ENCODE measurements around the gene RAMACL.

The RAMACL gene

DNA sequence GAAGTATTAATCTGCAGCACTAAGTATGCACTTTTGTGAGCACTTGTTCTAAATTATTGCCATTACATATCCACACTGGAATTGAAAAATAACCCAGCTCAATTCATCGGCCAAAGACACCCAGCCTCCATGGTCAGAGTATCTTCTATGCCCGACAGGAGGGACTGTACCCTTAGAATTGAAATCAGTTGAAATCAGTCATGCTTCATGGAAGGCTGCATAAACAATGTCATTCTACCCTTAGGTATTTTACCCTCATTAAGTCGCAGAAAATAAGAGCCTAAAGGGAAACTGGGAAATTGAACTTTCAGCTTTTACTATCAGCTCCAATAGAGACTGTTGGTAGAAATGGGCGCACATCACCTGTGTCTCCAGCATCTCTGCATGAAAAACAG, 2.9 kb upstream of the RAMACL start:
- no peak overlapping the region for H3K27ac ChIP-seq (ENCODE audit: insufficient read depth in 1 of 2, low read depth in 1 of 2, low read length in 2 of 2, poor library complexity in 1 of 2, severe bottlenecking in 2 of 2)
- ChIA-PET POLR2A (interaction anchor here (1.4 kb wide), 1 partner anchor 8 kb away, joined by 4 read pairs; no protein-coding TSS in a partner anchor), CTCF (interaction anchor here (1.3 kb wide), 2 partner anchors 17 to 150 kb away, joined by 4 read pairs; no protein-coding TSS in a partner anchor)

DNA sequence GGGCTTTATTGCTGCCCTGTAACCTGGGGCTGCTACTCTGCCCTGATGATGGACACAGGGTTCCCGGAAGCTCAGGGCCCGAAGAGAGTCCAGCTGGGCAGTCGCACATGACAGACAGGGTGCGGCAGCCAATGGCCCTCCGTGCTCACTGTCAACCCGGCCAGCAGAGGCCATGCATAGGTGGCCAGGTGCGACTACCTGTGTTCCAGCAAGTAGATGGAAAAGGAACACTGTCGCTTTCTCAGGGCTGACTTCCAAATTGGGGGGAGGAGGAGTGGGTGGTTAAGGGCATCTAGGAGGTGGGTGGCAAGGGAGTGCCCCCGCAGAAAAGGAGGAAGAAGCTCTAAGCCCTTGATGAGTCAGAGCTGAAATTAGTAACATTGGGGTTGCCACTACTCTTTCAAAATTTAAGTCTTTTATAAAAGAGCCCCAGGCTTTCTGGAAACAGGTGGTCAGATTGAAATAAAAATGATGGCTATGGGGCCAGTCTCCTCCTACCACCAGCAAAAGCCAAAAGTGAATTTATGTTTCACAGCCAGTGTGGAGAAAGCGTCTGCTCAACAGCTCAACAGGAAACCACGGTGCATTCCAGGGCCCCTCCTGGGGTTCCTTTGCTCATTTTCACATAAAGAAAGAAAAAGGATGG, 2.3 kb upstream of the RAMACL start:
- Histone ChIP-seq H3K36me3 (ENCODE audit: control insufficient read depth in 4 of 4, insufficient read depth in 4 of 4, low read length in 3 of 4) (no peaks in the 10 kb centered on the region), H3K27ac (ENCODE audit: insufficient read depth in 1 of 2, low read depth in 1 of 2, low read length in 2 of 2, poor library complexity in 1 of 2, severe bottlenecking in 2 of 2) (no peak overlapping the region), H3K27me3 (replicated peaks in 2 of 5; ENCODE audit: control insufficient read depth in 4 of 5, insufficient read depth in 5 of 5, low read length in 4 of 5) (no peaks in the 10 kb centered on the region), H3K4me3 (ENCODE audit: control insufficient read depth in 1 of 7, extremely low read depth in 1 of 7, insufficient read depth in 4 of 7, low read depth in 2 of 7, low read length in 6 of 7) (peak overlapping the region in 3 of 7 experiments; percentile 14 to 53 (median 29)), H3K9me3 (ENCODE audit: control extremely low read depth in 1 of 5, control insufficient read depth in 4 of 5, insufficient read depth in 2 of 5, low read depth in 1 of 5, low read length in 4 of 5) (no peaks in the 10 kb centered on the region), H3K4me1 (ENCODE audit: control extremely low read depth in 1 of 4, control insufficient read depth in 4 of 4, insufficient read depth in 4 of 4, low read length in 3 of 4) (peaks cover 13 to 46% (median 42%) of the 10 kb centered on the region in 4 experiments)
- ChIA-PET POLR2A (interaction anchor here (1.4 kb wide), 1 partner anchor 9 kb away, joined by 4 read pairs; no protein-coding TSS in a partner anchor), CTCF (interaction anchor here (0.6 to 1.4 kb wide), 4 partner anchors 12 to 178 kb away, joined by 4 to 5 read pairs (median 4); no protein-coding TSS in a partner anchor)
- peak; percentile 20 to 84 (median 75) for DNase-seq
- WGBS (ENCODE audit: insufficient coverage), result 42% methylated on average over 9 of the region's 11 CpGs

More for the DNA sequence above, 2.9 kb upstream of the RAMACL start:
- no peaks in the 10 kb centered on the region for H3K27me3 ChIP-seq (replicated peaks in 2 of 5; ENCODE audit: control insufficient read depth in 4 of 5, insufficient read depth in 5 of 5, low read length in 4 of 5)
- H3K9me3 ChIP-seq (ENCODE audit: control extremely low read depth in 1 of 5, control insufficient read depth in 4 of 5, insufficient read depth in 2 of 5, low read depth in 1 of 5, low read length in 4 of 5), result no peaks in the 10 kb centered on the region
- WGBS (ENCODE audit: insufficient coverage), result 55% methylated on average over 4 of the region's 4 CpGs
- no peaks in the 10 kb centered on the region for H3K36me3 ChIP-seq (ENCODE audit: control insufficient read depth in 4 of 4, insufficient read depth in 4 of 4, low read length in 3 of 4)
- H3K4me3 ChIP-seq (ENCODE audit: control insufficient read depth in 1 of 7, extremely low read depth in 1 of 7, insufficient read depth in 4 of 7, low read depth in 2 of 7, low read length in 6 of 7), result peak overlapping the region in 4 of 7 experiments; percentile 14 to 53 (median 26)
- H3K4me1 ChIP-seq (ENCODE audit: control extremely low read depth in 1 of 4, control insufficient read depth in 4 of 4, insufficient read depth in 4 of 4, low read length in 3 of 4), result peaks cover 13 to 42% (median 37%) of the 10 kb centered on the region in 4 experiments
- no peak for DNase-seq

DNA sequence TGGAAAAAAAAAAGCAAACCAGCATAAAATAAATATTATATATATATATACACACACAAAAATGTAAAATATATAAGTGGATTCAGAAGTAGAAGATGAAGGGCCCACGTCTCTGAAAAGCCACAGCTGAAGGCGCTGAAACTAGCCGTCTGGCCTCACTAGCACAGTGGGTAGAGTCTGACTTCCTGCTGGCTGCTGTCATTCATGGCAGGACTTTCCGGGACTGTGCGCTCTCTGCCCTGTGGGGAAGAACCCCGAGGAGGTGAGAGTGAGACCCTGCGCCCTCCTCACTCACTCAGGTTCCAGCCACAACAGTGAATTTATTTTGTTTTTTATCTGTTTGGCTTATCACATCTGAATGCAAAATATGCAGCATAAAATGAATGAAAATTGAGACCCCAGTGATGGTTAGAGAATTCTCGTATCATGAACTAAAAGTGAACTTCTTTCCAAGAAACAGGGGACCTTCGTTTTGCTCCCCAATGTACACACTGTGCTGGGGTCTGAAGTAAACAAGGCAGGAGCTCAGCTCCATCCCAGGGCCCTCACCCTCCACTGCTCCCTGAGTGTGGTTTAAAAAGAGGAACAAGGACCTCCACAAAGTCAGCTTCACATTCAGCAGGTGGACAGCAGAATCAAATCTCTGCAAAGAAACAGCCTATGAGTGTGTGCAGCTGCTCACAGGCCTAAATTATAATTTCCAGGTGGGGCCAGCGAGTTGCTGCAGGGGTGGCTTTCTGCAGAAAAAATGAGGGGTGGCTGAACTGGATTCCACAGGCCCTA, 1.3 kb upstream of the RAMACL start:
- H3K27ac ChIP-seq (ENCODE audit: insufficient read depth in 1 of 2, low read depth in 1 of 2, low read length in 2 of 2, poor library complexity in 1 of 2, severe bottlenecking in 2 of 2), result no peak overlapping the region
- peak overlapping the region in 2 of 7 experiments; percentile 29 to 39 for H3K4me3 ChIP-seq (ENCODE audit: control insufficient read depth in 1 of 7, extremely low read depth in 1 of 7, insufficient read depth in 4 of 7, low read depth in 2 of 7, low read length in 6 of 7)
- H3K9me3 ChIP-seq (ENCODE audit: control extremely low read depth in 1 of 5, control insufficient read depth in 4 of 5, insufficient read depth in 2 of 5, low read depth in 1 of 5, low read length in 4 of 5), result no peaks in the 10 kb centered on the region
- ChIA-PET CTCF (interaction anchor here (0.6 to 1.4 kb wide), 2 partner anchors 13 to 177 kb away, joined by 4 to 5 read pairs; no protein-coding TSS in a partner anchor), POLR2A (interaction anchor here (0.6 to 1.0 kb wide), 2 partner anchors 37 to 191 kb away, joined by 3 to 4 read pairs; no protein-coding TSS in a partner anchor)
- peak; percentile 31 to 87 (median 77) for DNase-seq
- no peaks in the 10 kb centered on the region for H3K36me3 ChIP-seq (ENCODE audit: control insufficient read depth in 4 of 4, insufficient read depth in 4 of 4, low read length in 3 of 4)
- H3K27me3 ChIP-seq (replicated peaks in 2 of 5; ENCODE audit: control insufficient read depth in 4 of 5, insufficient read depth in 5 of 5, low read length in 4 of 5), result no peaks in the 10 kb centered on the region
- 2% methylated on average over 5 of the region's 10 CpGs for WGBS (ENCODE audit: insufficient coverage)
- peaks cover 13 to 53% (median 47%) of the 10 kb centered on the region in 4 experiments for H3K4me1 ChIP-seq (ENCODE audit: control extremely low read depth in 1 of 4, control insufficient read depth in 4 of 4, insufficient read depth in 4 of 4, low read length in 3 of 4)

DNA sequence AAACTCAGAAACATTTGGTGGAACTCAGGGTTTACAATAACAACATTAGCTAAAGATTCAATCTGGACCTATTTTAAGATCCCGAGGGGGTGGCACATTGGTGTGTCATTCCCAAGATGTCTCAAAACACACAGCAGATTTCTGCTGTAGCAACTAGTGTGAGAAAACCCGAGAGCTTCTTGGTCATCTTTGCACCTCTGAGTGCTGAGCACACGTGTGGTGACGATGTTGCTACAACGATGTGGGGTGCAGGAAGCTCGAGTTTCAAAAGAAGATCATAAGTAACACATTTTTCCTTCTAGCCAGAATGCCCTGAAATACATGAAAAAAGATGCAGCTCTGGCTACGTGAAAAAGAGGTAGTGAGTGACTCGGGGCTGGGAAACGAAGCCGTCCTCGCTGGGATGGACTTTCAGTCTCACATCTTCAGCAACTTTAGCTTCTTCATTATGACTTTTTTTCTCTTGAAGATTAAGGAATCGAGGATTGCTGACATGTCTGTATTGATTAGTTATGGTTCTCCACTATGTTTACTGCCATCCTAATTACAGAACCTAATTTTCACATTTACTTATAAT, 1.5 kb downstream of the RAMACL start:
- DNase-seq, result no peak
- Histone ChIP-seq H3K27ac (ENCODE audit: insufficient read depth in 1 of 2, low read depth in 1 of 2, low read length in 2 of 2, poor library complexity in 1 of 2, severe bottlenecking in 2 of 2) (no peak overlapping the region), H3K4me1 (ENCODE audit: control extremely low read depth in 1 of 4, control insufficient read depth in 4 of 4, insufficient read depth in 4 of 4, low read length in 3 of 4) (peaks cover 10 to 47% (median 41%) of the 10 kb centered on the region in 4 experiments), H3K4me3 (ENCODE audit: control insufficient read depth in 1 of 7, extremely low read depth in 1 of 7, insufficient read depth in 4 of 7, low read depth in 2 of 7, low read length in 6 of 7) (no peak overlapping the region), H3K36me3 (ENCODE audit: control insufficient read depth in 4 of 4, insufficient read depth in 4 of 4, low read length in 3 of 4) (no peaks in the 10 kb centered on the region), H3K27me3 (replicated peaks in 2 of 5; ENCODE audit: control insufficient read depth in 4 of 5, insufficient read depth in 5 of 5, low read length in 4 of 5) (no peaks in the 10 kb centered on the region), H3K9me3 (ENCODE audit: control extremely low read depth in 1 of 5, control insufficient read depth in 4 of 5, insufficient read depth in 2 of 5, low read depth in 1 of 5, low read length in 4 of 5) (no peaks in the 10 kb centered on the region)
- CTCF ChIA-PET, result interaction anchor here (0.9 to 2.6 kb wide), 6 partner anchors 11 to 405 kb away, joined by 3 to 8 read pairs (median 4); no protein-coding TSS in a partner anchor
- POLR2A ChIA-PET, result interaction anchor here (1.3 kb wide), 1 partner anchor 10 kb away, joined by 3 read pairs; no protein-coding TSS in a partner anchor
- WGBS (ENCODE audit: insufficient coverage), result 96% methylated on average over 11 of the region's 12 CpGs

DNA sequence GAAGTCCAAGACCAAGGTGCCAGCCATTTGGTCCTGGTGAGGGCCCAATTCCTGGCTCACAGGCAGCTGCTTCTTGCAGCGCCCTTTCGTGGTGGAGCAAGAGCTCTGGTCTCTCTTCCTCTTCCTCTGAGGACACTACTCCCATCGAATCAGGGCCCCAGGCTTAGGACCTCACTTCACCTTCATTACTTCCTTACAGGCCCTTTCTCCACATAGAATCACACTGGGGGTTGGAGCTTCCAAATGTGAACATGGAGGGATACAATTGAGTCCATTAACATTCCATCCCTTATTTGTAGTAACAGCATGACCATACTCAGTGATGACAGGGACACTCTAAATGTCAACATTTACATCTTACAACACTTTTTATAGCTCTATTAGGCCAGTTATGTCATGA, 2.3 kb downstream of the RAMACL start:
- no peaks in the 10 kb centered on the region for H3K9me3 ChIP-seq (ENCODE audit: control extremely low read depth in 1 of 5, control insufficient read depth in 4 of 5, insufficient read depth in 2 of 5, low read depth in 1 of 5, low read length in 4 of 5)
- H3K36me3 ChIP-seq (ENCODE audit: control insufficient read depth in 4 of 4, insufficient read depth in 4 of 4, low read length in 3 of 4), result no peaks in the 10 kb centered on the region
- peak in 1 of 3 donors; percentile 9 for DNase-seq
- H3K4me3 ChIP-seq (ENCODE audit: control insufficient read depth in 1 of 7, extremely low read depth in 1 of 7, insufficient read depth in 4 of 7, low read depth in 2 of 7, low read length in 6 of 7), result no peak overlapping the region
- ChIA-PET POLR2A (interaction anchor here (1.3 kb wide), 1 partner anchor 10 kb away, joined by 3 read pairs; no protein-coding TSS in a partner anchor), CTCF (interaction anchor here (0.7 to 2.6 kb wide), 11 partner anchors 9 to 406 kb away, joined by 3 to 8 read pairs (median 3); no protein-coding TSS in a partner anchor)
- no peak overlapping the region for H3K27ac ChIP-seq (ENCODE audit: insufficient read depth in 1 of 2, low read depth in 1 of 2, low read length in 2 of 2, poor library complexity in 1 of 2, severe bottlenecking in 2 of 2)
- H3K27me3 ChIP-seq (replicated peaks in 2 of 5; ENCODE audit: control insufficient read depth in 4 of 5, insufficient read depth in 5 of 5, low read length in 4 of 5), result no peaks in the 10 kb centered on the region
- 51% methylated on average over 3 of the region's 3 CpGs for WGBS (ENCODE audit: insufficient coverage)
- peaks cover 2 to 39% (median 33%) of the 10 kb centered on the region in 4 experiments for H3K4me1 ChIP-seq (ENCODE audit: control extremely low read depth in 1 of 4, control insufficient read depth in 4 of 4, insufficient read depth in 4 of 4, low read length in 3 of 4)

DNA sequence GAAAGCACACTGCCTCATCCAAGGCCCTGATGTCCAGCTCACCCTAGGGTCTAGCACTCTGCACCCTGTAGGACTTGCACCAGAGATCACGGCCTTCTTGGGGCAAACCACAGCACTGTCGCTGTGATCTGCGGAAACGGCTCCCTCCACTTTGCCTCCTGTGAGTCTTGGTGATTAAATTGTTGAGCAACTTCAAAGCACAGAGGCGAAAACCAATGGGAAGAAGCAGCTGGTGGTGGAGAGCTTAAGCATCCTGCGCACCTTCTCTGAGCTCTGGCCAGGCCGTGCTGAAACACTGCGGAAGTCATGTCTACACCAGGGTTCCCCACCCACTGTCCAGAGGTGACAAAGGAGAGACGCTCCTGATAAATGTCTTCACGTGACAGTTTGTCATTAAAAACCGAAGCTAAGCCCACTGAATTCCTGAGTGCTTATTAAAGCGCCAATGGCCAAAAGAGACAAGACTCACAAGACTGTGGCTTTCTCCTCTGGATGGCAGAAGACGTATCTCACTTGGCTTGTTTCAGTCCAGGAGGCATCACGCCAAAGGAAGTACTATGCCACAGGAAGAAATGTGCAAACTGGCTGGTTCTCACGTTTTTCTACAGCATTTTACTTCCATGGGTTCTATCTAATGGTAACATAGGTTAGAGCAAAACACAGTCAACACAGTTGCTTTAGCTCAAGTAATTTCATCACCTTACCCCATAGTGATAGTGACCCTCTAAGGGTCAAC, 3.1 kb downstream of the RAMACL start:
- 46% methylated on average over 13 of the region's 15 CpGs for WGBS (ENCODE audit: insufficient coverage)
- ChIA-PET POLR2A (no interaction called here), CTCF (interaction anchor here (0.7 to 2.6 kb wide), 10 partner anchors 9 to 192 kb away, joined by 3 to 8 read pairs (median 4); no protein-coding TSS in a partner anchor)
- no peak overlapping the region for H3K27ac ChIP-seq (ENCODE audit: insufficient read depth in 1 of 2, low read depth in 1 of 2, low read length in 2 of 2, poor library complexity in 1 of 2, severe bottlenecking in 2 of 2)
- no peaks in the 10 kb centered on the region for H3K9me3 ChIP-seq (ENCODE audit: control extremely low read depth in 1 of 5, control insufficient read depth in 4 of 5, insufficient read depth in 2 of 5, low read depth in 1 of 5, low read length in 4 of 5)
- peak overlapping the region in 1 of 7 experiments; percentile 22 for H3K4me3 ChIP-seq (ENCODE audit: control insufficient read depth in 1 of 7, extremely low read depth in 1 of 7, insufficient read depth in 4 of 7, low read depth in 2 of 7, low read length in 6 of 7)
- H3K36me3 ChIP-seq (ENCODE audit: control insufficient read depth in 4 of 4, insufficient read depth in 4 of 4, low read length in 3 of 4), result no peaks in the 10 kb centered on the region
- H3K4me1 ChIP-seq (ENCODE audit: control extremely low read depth in 1 of 4, control insufficient read depth in 4 of 4, insufficient read depth in 4 of 4, low read length in 3 of 4), result peaks cover 0 to 32% (median 25%) of the 10 kb centered on the region in 4 experiments
- no peaks in the 10 kb centered on the region for H3K27me3 ChIP-seq (replicated peaks in 2 of 5; ENCODE audit: control insufficient read depth in 4 of 5, insufficient read depth in 5 of 5, low read length in 4 of 5)
- DNase-seq, result peak; percentile 29 to 67 (median 48)

Data from common myeloid progenitor, CD34-positive (primary cell).